ENCODE results near the gene THADA.

Gene THADA

DNA sequence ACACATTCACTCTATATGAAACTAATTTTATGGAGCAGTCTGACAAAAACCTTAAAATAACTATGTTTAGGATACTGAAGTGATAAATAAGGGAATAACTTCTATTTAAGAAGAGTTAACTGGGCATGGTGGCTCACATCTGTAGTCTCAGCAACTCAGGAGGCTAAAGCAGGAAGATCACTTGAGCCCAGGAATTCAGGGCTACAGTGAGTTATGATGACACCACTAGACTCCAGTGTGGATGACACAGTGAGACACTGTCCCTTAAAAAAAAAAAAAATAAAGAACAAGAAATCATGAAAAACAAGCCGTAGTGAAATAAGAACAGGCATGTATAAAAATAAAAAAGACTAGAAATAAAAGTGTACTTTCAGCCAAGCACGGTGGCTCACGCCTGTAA, 82.0 kb downstream of the THADA start:
- intact Hi-C loops (cut with DNase I) = no loop called here
- no peak for DNase-seq

DNA sequence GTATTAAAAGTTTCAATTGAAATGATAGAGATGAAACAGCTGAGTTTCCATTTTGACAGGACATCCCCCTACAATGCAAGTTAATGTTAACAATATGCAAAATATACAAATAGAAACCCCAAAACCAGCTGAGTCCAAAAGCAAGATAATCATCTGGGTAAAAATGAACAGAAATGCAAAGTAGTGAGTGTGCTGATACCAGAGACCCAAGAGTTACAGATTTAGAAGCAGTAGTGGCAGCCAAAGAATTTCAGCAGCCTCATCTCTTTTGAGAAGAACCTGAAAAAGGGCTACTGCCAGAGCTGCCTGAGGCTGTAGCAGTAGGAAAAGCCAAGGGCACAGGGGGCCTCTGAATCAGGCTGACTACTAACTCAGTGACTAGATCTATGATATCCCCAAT, 82.6 kb downstream of the THADA start:
- intact Hi-C loops (cut with DNase I) = no loop called here

DNA sequence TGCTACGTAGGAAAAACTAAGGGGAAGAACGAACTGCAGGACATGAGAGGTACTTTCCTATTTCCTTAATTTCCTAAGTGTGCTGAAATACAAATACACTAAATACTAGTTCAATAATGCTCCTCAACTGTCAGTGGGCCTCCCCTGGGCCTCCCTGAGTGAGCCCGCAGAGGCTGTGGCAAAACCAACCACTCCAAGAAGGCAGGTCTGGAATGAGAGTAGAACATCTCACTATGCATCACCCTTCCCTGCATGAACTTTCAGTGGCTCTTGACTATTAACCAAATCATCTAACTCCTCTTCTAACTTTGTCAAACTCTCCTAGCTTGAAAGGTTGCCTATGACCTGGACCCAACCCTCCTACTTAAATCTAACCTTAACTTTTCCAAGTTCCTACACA, 84.6 kb downstream of the THADA start:
- intact Hi-C loops (cut with DNase I) = no loop called here
- no peak for DNase-seq

More for the DNA sequence above, 82.6 kb downstream of the THADA start:
- no peak for DNase-seq

DNA sequence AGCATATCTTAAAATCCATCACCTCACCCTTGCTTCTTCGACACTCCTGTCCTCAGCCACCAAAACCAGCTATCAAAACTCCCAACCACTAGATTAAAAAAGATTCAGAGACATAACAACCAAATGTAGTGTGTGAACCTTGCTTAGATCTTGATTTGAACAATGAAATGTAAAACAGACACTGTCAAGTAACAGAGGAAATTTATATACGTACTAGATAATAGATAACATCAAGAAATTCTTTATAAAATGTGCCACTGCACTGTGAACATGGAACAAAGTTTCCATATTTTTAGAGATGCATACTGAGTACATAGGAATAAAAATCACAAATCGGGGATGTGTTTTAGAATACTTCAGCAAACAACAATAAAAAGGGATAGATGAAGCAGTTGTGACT, 86.0 kb downstream of the THADA start:
- intact Hi-C loops (cut with DNase I) = no loop called here
- DNase-seq = no peak

DNA sequence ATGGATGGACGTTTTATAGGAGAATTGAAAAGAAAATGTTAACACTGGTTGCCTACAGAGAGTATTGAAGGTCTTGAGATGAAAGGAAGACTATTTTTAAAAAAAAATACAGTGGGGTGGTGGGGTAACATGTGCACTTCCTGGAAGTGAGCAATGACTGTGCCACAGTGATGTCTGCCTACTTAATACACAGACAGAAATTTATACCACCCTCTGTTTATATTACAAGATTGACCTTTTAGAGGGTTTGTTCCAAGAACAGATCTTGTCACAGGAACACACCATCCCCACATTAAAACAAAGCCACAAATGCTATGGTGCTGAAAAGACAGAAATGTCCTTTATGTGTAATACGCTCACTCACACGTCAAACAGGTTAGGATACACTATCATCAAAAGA, 87.6 kb downstream of the THADA start:
- intact Hi-C loops (cut with DNase I) = no loop called here

DNA sequence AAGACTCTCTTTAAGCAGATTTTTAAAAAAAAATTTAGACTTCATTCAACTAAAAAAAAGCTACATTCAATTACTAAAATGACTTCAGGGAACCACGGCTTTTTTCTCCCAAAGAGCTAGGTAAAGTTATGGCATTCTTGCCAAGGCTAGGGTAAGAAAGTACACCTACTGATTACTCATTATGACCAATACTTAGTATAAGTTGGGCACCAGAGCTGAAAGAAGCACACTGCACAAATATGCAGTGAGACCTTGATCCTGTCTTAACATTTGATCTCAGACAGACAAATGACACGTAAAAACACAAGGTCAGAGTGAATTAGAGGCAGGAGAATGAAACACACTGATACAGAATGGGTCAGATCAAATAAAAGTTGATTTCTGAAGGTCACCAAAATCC, 88.7 kb downstream of the THADA start:
- intact Hi-C loops (cut with DNase I) = no loop called here
- no peak for DNase-seq

More for the DNA sequence above, 87.6 kb downstream of the THADA start:
- DNase-seq = no peak

DNA sequence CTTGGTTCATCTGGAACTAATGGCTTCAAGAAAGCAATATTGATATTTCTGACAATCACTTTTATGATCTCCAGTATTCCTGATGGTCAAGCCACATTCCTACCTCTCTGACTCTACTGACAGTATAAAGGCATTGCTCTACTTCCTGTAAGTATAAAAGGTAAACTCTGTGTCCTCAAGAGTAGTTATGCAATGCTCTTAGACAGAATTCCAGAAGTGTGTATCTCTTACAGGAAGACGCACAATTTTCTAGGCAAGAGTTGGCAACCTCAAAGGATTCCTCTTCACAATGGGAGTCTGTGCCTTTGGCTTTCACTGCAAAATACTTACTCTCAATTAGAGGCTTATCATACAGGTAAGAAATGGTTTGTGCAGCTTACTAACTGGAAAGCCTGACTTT, 100.1 kb downstream of the THADA start:
- no peak for DNase-seq
- intact Hi-C loops (cut with DNase I) = no loop called here

DNA sequence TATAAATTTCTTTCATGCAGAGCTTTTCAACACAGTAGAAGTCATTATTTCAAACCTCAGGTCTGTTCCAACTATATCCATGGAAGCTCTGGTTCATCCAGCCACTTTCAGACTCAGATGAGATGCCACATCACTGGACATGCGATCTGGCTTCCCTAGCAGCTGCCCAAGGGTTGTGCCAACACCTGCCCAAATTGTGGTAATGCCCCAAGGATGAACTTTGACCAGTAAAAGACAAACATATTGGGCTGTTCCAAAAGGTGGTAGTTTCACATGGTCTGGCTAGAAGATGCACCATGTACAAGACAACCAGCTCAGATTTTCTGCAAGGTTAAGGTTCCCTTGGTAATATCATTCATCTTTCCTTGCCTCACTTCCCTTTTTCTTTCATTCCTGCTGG, 101.9 kb downstream of the THADA start:
- no peak for DNase-seq
- intact Hi-C loops (cut with DNase I) = no loop called here

DNA sequence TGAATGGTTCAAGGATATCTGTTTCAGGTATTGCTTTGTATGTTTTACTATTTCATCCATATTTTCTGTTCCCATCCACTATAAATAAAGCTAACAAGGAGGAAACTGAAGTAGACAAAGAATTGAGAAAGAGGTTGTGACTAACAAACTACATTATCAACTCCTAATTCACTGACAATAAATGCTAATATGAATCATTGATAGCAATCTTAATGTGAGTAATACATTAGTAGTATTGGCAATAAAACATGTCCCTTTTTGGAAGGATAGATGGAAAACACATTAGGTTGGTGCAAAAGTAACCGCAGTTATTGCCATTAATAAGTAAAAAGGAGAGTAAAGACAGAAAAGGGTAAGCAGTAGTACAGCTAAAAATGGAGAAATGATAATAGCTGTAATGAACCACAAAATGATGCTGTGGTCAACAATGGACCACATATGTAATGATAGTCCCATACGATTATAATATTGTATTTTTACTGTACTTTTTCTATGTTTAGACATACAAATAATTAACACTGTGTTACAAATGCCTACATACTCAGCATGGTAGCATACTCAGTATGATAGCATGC, 104.7 kb downstream of the THADA start:
- no peak for DNase-seq
- intact Hi-C loops (cut with DNase I) = no loop called here

DNA sequence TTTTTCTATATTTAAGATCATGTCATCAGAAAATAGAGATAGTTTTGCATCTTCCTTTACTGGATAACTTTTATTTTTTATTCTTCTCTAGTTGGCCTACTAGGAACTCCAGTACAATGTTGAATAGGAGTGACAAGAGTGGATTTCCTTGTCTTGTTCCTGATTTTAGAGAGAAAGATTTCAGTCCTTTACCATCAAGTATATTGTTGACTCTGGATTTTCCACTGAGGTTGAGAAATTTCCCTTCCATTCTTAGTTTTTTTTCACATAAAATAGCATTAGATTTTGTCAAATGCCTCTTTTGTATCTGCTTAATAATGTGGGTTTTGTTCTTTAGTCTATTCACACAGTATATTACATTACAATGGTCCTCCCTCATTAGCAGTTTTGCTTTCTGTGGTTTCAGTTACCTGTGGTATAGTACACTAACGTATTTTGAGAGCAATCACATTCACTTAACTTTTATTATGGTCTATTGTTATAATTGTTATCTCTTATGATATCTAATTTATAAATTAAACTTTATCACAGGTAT, 105.5 kb downstream of the THADA start:
- intact Hi-C loops (cut with DNase I) = no loop called here
- no peak for DNase-seq

DNA sequence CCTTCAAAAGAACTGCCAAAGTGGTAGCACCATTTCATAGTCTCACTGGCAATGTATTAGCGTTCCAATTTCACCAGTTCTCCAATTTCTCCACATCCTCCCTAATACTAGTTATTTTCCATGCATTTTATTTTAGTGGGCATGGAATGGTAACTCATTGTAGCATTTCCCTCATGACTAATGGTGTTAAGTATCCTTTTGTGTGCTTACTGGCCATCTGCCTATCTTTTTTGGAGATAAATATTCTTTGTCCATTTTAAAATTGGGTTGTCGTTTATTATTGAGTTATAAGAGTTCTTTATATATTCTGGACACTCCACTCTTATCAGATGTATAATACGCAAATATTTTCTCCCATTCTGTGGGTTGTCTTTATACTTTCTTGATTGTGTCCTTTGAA, 107.1 kb downstream of the THADA start:
- DNase-seq = no peak
- intact Hi-C loops (cut with DNase I) = loop anchor here (10.0 kb wide), 1 partner anchor 514 kb away; no protein-coding TSS in a partner anchor

DNA sequence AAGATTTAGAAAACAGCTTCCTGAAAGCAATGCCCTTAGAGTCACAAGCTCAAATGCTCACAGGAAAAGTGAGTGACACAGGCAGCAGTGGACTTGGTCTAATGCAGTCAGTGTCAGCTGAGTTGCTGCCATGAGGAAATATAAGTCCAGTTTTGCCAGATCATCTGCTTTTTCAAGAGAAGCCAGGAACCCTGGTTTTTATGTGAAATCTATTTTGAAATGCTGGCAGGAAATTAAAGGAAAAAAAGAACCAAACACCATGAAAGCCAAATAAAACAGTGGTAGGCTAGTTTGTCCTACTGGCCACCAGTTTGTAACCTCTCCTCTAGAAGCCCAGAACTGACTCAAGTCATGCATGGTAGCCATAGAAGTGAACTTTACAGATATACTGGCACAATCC, 109.2 kb downstream of the THADA start:
- no peak for DNase-seq
- intact Hi-C loops (cut with DNase I) = loop anchor here (10.0 kb wide), 1 partner anchor 512 kb away; no protein-coding TSS in a partner anchor

DNA sequence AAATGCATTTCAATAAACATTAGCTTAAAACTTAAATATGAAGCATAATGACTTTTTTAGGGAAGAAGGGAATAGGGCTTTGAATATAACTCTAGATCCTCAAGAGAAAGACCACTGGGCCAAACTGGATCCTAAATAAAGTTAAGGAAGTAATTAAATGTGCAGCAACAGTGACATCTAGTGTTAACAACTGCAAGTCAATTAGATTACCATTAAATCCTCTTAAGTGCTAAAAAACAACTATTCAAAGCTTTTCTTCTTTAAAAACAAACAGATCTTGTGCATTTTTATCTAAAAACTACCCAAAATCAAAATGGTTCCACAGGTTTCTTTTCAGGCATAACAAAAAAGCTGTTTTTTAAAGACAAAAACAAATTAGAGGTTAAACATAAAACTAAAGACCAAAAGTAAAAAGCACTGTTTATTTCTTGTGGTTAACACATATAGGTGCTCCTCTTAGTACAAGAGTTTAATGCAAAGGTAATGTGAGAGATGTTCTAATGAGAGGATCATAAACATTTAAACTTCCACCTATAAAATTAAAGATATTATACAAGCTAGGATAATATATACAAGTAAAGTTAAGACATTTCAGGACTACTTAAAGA, 111.4 kb downstream of the THADA start:
- no peak for DNase-seq
- intact Hi-C loops (cut with DNase I) = loop anchor here (2.0 to 10.0 kb wide), 4 partner anchors 254 to 657 kb away; no protein-coding TSS in a partner anchor

DNA sequence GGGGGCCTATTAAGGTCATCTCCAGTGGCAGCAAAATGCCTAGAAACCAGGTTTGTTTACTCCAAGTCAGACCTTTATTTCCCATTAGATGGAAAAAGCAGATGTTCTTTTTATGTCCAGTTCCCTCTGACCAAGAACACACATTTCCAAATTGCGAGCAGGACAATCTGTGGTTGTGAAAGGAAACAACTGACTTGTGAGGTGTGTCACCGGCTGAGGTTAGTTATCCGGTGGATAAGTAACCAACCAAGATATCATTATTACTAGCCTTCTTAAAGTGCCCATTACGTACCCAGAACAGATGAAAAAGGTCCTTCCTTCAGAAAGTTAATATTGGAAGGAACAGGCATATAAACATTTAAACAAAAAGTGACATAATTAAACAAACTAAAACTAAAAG, 112.9 kb downstream of the THADA start:
- intact Hi-C loops (cut with DNase I) = loop anchor here (2.0 to 10.0 kb wide), 4 partner anchors 456 to 656 kb away; no protein-coding TSS in a partner anchor
- no peak for DNase-seq

DNA sequence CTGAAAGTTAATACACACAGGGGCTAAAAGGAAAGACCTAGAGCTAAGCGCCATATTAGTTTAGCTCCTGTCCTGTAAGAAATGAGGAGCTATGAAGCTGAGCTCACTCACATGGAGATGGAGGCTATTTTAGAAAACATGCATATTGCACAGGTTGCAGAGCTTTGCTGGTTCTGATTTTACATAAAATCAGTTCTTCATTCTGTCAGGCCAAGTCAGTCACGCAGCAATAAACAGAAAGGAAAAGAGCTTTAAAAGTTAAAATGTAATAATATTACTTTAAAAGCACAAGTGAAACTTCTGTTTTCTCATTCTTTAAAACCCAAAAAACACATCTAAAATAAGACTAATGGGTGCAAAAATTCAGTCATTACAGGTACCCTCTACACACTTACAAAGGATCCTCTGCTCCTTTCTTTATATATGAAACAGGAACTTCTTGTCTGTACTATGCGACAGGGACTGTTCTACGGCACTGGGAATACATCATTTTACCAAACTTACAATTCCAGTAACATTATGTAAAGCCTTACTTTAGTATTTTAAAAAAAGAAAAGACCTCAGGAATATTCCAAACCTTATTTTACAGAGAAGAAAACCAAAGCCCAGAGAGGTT, 113.8 kb downstream of the THADA start:
- intact Hi-C loops (cut with DNase I) = loop anchor here (2.0 to 10.0 kb wide), 4 partner anchors 455 to 655 kb away; no protein-coding TSS in a partner anchor
- DNase-seq = no peak

DNA sequence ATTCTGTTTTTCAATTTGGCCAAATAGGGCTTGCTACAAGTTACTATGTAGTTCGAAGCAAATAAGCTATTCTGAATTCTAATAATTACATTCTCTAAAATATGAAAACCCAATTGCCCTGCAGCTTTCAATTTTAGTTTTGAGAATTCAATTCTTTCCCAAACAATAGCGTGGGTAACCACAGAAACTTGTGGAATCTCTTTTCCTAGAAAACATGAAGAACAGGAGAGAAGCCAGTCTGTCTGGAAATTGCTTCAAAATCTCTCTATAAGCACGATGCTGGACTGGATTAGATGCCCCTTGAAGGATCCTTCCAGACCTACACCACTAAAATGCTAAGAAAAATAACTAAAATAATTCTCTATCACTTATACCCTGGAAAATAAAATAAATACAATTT, 115.0 kb downstream of the THADA start:
- intact Hi-C loops (cut with DNase I) = loop anchor here (5.0 to 10.0 kb wide), 3 partner anchors 454 to 654 kb away; no protein-coding TSS in a partner anchor
- DNase-seq = no peak

DNA sequence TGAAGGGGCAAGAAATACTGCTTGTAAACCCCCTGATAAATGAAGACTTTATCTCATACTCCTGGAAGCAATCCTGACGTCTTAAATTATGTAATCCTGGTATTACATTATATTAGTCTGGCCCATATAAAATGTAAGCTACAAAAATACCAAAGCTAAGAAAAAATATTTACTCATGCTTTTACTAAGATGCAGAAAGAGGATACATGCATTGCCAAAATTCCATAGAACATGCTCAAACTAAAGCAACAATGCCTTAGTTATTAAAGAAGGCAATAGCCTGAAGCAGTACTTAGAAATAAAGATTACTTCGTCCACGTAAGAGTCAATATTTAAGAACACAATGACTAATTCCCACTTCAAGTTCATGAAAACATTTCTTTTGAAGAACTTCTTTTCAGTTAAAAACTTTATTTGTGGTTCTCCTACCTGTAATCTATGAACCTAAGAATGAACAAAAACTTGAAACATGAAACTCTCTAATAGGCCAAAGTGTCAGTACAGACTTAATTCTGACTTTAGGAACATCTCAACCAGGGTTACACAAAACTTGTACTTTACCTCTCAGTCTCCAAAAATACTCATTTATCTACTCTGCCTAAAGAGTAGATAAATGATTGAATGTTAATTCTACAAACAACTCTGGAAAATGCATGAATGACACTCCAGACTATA, 117.3 kb downstream of the THADA start:
- DNase-seq = no peak
- intact Hi-C loops (cut with DNase I) = no loop called here

DNA sequence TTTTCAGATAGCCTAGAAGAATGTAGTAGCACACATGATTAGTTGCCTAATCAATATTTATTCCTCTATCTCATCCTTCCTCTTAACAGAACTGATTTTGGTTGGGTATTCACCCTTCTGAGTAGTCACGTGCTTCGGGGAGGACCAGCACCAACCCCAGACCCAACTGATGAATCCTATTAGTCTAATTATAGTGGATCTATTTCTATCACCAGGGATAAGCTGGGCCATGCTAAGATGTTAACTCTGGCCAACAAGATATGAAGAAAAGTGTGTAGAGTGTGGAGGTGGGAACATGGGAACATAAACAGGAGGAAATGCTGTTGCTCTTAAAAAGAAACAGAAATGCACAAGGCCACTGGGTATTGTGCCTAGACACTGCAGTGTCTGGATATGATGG, 119.9 kb downstream of the THADA start:
- intact Hi-C loops (cut with DNase I) = no loop called here
- DNase-seq = no peak

DNA sequence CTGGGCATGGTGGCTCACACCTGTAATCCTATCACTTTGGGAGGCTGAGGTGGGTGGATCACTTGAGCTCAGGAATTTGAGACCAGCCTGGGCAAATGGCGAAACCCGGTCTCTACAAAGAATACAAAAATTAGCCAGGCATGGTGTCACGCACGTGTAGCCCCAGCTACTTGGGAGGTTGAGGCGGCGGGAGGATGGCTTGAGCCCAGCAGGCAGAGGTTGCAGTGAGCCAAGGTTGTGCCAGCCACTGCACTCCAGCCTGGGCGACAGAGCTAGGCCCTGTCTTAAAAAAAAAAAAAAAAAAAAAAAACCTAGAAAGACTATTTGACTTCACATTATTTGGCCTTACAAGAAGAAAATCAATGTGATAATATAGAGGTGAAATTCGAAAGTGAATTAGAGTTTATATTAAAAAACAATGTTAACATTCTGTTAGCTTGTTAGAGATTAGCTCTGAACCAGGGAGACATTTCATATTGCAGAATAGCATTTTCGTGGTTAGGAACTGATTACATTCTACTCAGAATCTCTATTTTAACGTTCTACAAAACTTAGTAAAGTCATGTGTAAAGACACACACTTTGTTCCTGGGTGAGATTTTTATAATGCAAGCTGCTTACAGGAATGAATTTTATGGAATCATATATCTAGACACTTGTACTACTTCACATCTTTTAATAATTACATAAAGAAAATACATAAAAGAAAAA, 120.5 kb downstream of the THADA start:
- no peak for DNase-seq
- intact Hi-C loops (cut with DNase I) = no loop called here

DNA sequence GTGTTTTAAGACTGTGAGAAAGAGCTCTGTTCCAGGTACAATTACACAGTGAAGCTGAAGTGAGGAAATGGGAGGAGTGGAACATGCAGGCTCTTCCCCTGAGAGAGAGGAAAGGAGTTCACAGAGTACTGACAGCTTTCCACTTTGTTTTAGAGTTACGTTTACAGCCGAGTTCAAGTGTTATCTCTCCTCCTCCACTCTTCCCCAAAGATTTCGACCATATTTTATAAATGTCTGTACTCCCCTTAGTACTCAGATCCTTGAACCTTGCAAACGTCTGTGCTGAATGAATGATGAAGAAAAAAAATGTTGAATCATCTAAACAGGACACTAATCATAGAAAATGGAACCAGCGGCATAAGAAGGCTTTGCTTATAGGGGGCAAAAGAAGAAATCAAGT, 121.6 kb downstream of the THADA start:
- intact Hi-C loops (cut with DNase I) = no loop called here
- DNase-seq = no peak

DNA sequence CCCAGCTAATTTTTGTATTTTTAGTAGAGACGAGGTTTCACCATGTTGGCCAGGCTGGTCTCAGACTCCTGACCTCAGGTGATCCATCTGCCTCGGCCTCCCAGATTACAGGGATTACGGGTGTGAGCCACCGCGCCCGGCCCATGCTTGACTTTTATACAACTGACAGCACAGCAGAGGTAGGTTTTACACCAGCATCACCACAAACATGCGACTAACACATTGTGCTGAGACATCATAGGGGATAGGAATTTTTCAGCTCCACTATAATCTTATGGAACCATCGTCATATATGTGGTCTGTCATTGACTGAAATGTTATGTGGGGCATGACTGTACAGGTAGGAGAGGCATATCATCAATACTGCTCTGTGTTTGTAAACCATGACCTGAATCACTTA, 122.1 kb downstream of the THADA start:
- intact Hi-C loops (cut with DNase I) = no loop called here
- DNase-seq = no peak
